ENCODE measurements around the gene ZBTB5. TPM values are rescaled to one million over a fixed set of nuclear protein-coding genes. Genes with fewer than 3 reads are reported as not detected.
"Not testable (repeated sequence)": the region's sequence is repeated elsewhere in the genome, so short reads cannot be mapped to it uniquely, and the experiment has no call there.

The ZBTB5 gene
- total RNA-seq, 1 donor from 2014 or later = 12.7 TPM

GRCh38 chr9:37486616-37487548 is 21.6 kb upstream of the ZBTB5 start:
- no peak for DNase-seq (ENCODE audit: extremely low read depth, low read depth, low spot score)

GRCh38 chr9:37486256-37486615 is 21.0 kb upstream of the ZBTB5 start:
- no peak for DNase-seq (ENCODE audit: extremely low read depth, low read depth, low spot score)

DNA sequence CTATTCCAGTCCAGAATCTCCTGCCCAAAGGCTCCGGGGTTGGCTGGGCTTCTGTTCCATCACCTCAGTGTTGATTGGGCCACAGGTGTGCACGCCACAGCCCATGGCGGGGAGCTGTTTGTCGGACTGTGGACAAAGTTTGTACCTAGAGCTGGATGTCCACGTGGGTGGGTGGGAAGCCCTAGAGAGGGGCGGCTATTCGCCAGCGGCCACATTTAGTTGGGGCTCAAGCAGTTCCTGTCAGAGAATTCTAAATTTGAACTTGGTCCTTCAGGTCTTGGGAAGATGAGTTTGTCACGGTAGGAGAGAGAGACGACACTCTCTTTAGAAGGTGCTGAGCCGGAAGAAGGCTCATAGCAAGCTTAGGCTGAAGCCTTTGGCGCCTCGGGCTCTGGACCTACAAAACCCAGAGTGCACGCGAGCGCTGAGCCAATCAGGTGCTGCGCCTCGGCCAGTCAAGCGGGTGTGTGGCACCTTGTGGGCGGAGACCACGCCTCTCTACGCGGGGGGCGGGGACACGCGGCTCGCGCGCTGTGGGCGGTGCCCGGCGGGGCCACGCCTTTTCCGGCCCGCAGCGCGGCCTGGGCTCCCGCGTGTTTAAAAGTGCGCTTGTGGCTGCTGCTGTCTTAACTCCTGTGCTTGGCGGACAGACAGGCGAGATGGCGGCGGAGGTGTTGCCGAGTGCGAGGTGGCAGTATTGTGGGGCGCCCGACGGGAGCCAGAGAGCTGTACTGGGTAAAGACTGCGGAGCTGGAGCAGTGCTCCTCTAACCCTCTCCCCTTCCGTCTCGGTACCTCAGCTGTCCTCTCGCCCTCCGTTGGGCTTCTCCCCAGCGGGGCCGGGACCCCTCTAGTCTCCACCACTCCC is 20.4 kb upstream of the ZBTB5 start, which contains the start of gene POLR1E:
TSS of gene POLR1E (plus strand) at position 560 of the 867 bp plus-strand sequence. CDS start at position 660, 100 bp downstream.
- no peak for DNase-seq (ENCODE audit: extremely low read depth, low read depth, low spot score)

GRCh38 chr9:37480759-37481158 is 15.5 kb upstream of the ZBTB5 start:
- DNase-seq (ENCODE audit: extremely low read depth, low read depth, low spot score) = no peak

- not testable (repeated sequence) for DNase-seq (ENCODE audit: extremely low read depth, low read depth, low spot score)
Measured at GRCh38 chr9:37477987-37478619, 12.9 kb upstream of the ZBTB5 start.

DNA sequence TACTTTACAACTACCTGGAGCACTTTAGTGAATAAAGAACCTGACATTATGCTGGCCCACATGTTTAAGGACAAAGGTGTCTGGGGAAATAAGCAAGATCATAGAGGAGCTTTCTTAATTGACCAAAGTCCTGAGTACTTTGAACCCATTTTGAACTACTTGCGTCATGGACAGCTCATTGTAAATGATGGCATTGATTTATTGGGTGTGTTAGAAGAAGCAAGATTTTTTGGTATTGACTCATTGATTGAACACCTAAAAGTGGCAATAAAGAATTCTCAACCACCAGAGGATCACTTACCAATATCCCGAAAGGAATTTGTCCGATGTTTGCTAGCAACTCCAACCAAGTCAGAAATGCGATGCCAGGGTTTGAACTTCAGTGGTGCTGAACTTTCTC is 12.2 kb upstream of the ZBTB5 start:
- DNase-seq (ENCODE audit: extremely low read depth, low read depth, low spot score) = not testable (repeated sequence)

DNA sequence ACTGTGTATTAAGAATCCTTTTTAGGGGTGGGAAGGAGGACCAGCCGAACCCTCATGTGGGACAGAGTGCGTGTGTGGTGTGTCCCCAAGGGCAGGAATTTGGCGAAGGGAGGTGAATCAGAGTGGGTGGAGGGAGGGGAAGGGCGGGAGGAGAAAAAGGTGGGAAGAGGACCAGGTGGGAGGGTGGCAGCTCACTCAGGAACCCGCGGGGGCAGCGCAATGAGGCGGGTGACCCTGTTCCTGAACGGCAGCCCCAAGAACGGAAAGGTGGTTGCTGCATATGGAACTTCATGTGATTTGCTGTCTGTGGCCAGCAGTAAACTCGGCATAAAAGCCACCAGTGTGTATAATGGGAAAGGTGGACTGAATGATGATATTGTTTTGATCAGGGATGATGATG is 11.7 kb upstream of the ZBTB5 start:
- DNase-seq (ENCODE audit: extremely low read depth, low read depth, low spot score) = no peak

DNA sequence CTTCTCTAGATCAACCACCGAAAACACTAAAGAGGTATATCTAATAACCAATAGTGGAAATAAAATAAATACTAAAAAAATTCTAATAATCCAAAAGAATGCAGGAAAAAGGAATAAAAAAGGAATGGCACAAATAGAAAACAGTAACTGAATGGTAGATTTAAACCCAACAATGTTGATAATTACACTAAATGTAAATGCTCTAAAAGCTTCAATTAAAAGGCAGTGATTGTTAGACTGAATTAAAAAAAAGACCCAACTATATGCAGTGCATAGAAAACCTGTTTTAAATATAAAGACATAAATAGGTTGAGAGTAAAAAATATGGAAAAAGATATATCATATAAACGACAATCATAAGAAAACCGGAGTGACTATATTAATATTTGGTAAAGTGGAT is 9.2 kb upstream of the ZBTB5 start:
- DNase-seq (ENCODE audit: extremely low read depth, low read depth, low spot score) = no peak

DNA sequence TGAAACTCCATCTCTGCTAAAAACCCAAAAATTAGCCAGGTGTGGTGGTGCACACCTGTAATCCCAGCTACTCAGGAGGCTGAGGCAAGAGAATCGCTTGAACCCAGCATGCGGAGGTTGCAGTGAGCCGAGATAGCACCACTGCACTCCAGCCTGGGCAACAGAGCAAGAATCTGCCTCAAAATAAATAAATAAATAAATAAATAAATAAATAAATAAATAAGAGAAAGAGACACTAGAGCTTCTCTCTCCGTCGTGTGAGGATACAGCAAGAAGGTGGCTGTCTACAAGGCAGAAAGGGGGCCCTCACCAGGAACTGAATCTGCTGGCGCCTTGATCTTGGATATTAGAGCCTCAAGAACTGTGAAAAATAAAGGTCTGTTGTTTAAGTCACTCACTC is 8.7 kb upstream of the ZBTB5 start:
- DNase-seq (ENCODE audit: extremely low read depth, low read depth, low spot score) = not testable (repeated sequence)

DNA sequence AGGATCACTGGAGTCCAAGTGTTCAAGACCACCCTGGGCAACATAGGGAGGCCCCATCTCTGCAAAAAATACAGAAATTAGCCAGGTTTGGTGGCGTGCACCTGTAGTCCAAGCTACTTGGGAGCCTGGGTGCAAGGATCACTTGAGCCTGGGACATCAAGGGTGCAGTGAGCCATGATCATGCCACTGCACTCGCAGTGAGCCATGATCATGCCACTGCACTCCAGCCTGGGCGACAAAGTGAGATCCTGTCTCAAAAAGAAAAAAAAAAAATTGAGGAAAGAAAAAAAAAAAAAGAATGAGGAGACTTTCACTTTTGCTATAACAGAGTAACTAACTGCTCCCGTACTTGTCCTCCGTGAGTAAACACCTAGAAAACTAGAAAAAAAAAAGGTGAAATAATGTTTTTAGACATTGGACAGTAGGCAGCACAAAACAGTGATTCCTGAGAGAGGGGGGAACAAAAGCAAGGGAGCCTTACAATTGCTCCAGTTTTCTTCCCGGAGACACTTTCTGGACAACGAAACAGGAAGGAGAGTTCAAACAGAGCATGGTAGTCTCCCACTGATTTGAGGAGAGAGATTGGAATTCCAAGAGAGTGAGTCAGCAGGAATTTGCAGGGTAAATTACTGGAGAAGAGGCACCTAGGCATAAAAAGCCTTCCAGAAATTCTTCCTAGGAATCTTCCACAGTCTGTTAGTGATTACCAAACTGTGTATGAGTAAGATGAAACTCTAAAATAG is 6.9 kb upstream of the ZBTB5 start:
- DNase-seq (ENCODE audit: extremely low read depth, low read depth, low spot score) = peak; percentile 90

DNA sequence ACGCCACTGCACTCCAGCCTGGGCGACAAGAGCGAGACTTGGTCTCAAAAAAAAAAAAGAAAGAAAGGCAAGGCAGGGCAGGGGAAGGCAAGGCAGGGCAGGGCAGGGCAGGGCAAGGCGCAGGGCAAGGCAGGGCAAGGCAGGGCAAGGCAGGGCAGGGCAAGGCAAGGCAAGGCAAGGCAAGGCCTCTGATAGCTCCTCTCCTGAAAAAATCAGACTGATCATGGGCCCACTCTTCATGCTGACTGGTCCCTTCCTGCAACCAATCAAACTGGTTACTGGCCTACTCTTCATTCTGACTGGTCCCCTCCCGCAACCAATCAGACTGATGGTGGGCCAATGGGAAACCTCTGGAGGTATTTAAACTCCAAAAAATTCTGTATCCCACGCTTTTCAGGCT is 3.4 kb upstream of the ZBTB5 start:
- DNase-seq (ENCODE audit: extremely low read depth, low read depth, low spot score) = no peak

- DNase-seq (ENCODE audit: extremely low read depth, low read depth, low spot score) = not testable (repeated sequence)
Measured at GRCh38 chr9:37467530-37467929, 2.3 kb upstream of the ZBTB5 start.

- DNase-seq (ENCODE audit: extremely low read depth, low read depth, low spot score) = no peak
Measured at GRCh38 chr9:37466037-37466709, 923 bp upstream of the ZBTB5 start.

DNA sequence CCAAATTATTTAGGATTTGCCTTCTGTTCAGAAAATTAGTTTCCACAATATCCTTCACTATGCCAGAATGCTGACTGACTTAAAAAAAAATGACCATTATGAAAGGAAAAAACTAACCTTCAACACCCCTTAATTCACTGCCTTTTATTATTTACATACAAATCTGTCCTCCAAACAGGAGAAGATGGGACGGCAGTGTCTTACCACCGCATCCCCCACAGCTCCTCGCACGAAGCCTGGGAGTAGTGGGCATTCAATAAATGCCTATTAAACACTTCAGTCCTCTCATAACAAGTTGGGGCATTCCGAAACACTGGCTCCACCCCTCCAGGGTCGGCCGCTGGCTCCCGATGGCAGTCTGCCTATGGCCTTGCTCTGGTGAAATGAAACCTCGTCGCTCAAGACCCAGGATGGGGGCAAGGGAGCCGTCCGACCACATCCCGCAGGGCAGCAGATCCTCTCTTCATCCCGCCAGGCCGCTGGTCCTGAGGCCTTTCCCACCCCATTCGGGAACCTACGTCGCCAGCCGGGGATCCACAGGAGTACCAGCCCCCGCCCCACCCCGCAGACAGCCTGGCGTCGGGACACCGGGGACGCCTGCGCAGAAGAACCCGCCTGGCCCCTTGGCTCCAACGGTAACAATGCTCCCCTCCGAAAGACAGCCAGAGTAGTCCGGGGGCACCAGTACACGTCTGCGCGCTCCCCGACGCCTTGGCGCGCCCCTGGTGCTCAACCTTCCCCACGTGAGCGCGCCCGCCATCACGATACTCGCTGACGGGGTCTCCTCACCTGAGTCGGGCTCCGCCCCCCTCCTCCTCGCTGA is 613 bp downstream of the ZBTB5 start:
- DNase-seq (ENCODE audit: extremely low read depth, low read depth, low spot score) = peak; percentile 29

- DNase-seq (ENCODE audit: extremely low read depth, low read depth, low spot score) = no peak
Measured at GRCh38 chr9:37464006-37464405, 1.2 kb downstream of the ZBTB5 start.

GRCh38 chr9:37456817-37457216 is 8.4 kb downstream of the ZBTB5 start:
- DNase-seq (ENCODE audit: extremely low read depth, low read depth, low spot score) = no peak

DNA sequence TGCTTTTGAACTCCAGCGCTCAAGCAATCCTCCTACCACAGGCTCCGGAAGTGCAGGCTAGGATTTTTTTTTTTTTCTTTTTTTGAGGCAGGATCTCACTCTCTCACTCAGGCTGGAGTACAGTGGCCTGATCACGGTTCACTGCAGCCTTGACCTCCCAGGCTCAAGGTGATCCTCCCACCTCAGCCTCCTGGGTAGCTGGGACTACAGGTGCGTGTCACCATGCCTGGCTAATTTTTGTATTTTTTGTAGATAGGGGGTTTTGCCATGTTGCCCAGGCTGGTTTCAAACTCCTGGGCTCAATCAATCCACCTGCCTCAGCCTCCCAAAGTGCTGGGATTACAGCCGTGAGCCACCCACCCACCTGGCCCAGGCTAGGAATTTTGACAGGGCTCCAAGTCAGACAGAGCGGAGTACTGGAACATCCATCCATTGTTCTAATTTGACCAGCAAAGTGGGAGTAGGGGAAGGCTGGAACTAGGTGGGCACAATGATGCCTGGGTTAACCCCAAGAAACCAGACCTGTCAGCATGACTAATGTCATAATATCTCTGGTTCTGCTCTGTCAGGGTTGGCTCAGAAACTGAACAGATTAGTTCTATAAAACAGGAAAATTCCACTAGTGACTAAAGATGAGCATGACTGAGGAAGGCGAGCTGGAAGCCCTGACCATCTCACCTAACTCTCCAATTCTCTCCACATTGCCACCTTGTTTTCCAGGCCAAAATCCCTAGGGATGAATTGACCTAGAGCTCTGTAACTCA is 9.2 kb downstream of the ZBTB5 start:
- no peak for DNase-seq (ENCODE audit: extremely low read depth, low read depth, low spot score)

GRCh38 chr9:37454238-37454637 is 11.0 kb downstream of the ZBTB5 start:
- no peak for DNase-seq (ENCODE audit: extremely low read depth, low read depth, low spot score)
